Measurements from ENCODE around the gene LRMDA. TPM values are rescaled to one million over a fixed set of nuclear protein-coding genes. Genes with fewer than 3 reads are reported as not detected.

Gene LRMDA
- total RNA-seq, 3 donors from 2014 or later: 8.3 to 17.1 (median 11.1) TPM

- H3K27ac ChIP-seq: peak overlapping the region; percentile 87 to 94
- H3K4me1 ChIP-seq: no peaks in the 10 kb centered on the region
- DNase-seq (ENCODE audit: low spot score in 2 of 2): no peak
- H3K9me3 ChIP-seq: no peaks in the 10 kb centered on the region
- H3K4me3 ChIP-seq: peak overlapping the region; percentile 70 to 81 (median 80)
- intact Hi-C loops (cut with DNase I; ENCODE audit: low total_unique reads): no loop called here
- peaks cover 0 to 7% of the 10 kb centered on the region in 2 donors for H3K27me3 ChIP-seq
- no peak for TF ChIP-seq POLR2A (IDR thresholded peaks at IDR 0.05)
- no peak for TF ChIP-seq POLR2AphosphoS5 (IDR thresholded peaks at IDR 0.05)
- TF ChIP-seq CTCF (IDR thresholded peaks at IDR 0.05): no peak
- H3K36me3 ChIP-seq: no peaks in the 10 kb centered on the region
These were observed 22.9 kb upstream of the LRMDA start for GRCh38 chr10:75408509-75408875.

GRCh38 chr10:75408911-75409885 is 22.2 kb upstream of the LRMDA start:
- H3K4me1 ChIP-seq: no peaks in the 10 kb centered on the region
- no peaks in the 10 kb centered on the region for H3K36me3 ChIP-seq
- H3K27ac ChIP-seq: peak overlapping the region; percentile 87 to 94
- intact Hi-C loops (cut with DNase I; ENCODE audit: low total_unique reads): no loop called here
- H3K9me3 ChIP-seq: no peaks in the 10 kb centered on the region
- H3K4me3 ChIP-seq: peak overlapping the region; percentile 70 to 81 (median 80)
- DNase-seq (ENCODE audit: low spot score in 2 of 2): peak in 1 of 2 donors; percentile 72
- TF ChIP-seq CTCF (IDR thresholded peaks at IDR 0.05) (peak in 2 of 3 donors; percentile 21 to 39), POLR2A (IDR thresholded peaks at IDR 0.05) (no peak)
- peaks cover 0 to 5% of the 10 kb centered on the region in 2 donors for H3K27me3 ChIP-seq

- no peak for DNase-seq (ENCODE audit: low spot score in 2 of 2)
- no peaks in the 10 kb centered on the region for H3K9me3 ChIP-seq
- H3K27me3 ChIP-seq: no peaks in the 10 kb centered on the region
- H3K36me3 ChIP-seq: no peaks in the 10 kb centered on the region
- intact Hi-C loops (cut with DNase I; ENCODE audit: low total_unique reads): no loop called here
- H3K27ac ChIP-seq: peak overlapping the region; percentile 87 to 94
- TF ChIP-seq POLR2AphosphoS5 (IDR thresholded peaks at IDR 0.05) (no peak), POLR2A (IDR thresholded peaks at IDR 0.05) (no peak), CTCF (IDR thresholded peaks at IDR 0.05) (no peak)
- H3K4me1 ChIP-seq: no peaks in the 10 kb centered on the region
- H3K4me3 ChIP-seq: peak overlapping the region in 1 of 3 donors; percentile 81
These were observed 21.1 kb upstream of the LRMDA start for GRCh38 chr10:75410132-75411005.

GRCh38 chr10:75414527-75414926 is 16.9 kb upstream of the LRMDA start:
- no peaks in the 10 kb centered on the region for H3K4me1 ChIP-seq
- TF ChIP-seq CTCF (IDR thresholded peaks at IDR 0.05): no peak
- TF ChIP-seq POLR2AphosphoS5 (IDR thresholded peaks at IDR 0.05): no peak
- no peak for TF ChIP-seq POLR2A (IDR thresholded peaks at IDR 0.05)
- intact Hi-C loops (cut with DNase I; ENCODE audit: low total_unique reads): no loop called here
- H3K27me3 ChIP-seq: no peaks in the 10 kb centered on the region
- no peak for DNase-seq (ENCODE audit: low spot score in 2 of 2)
- no peaks in the 10 kb centered on the region for H3K36me3 ChIP-seq
- no peaks in the 10 kb centered on the region for H3K9me3 ChIP-seq
- H3K4me3 ChIP-seq: no peak overlapping the region
- H3K27ac ChIP-seq: no peak overlapping the region
